Fibroblast of lung (primary cell): ENCODE measurements around the gene CNTNAP4. TPM values are rescaled to one million over a fixed set of nuclear protein-coding genes. Genes with fewer than 3 reads are reported as not detected.

Source experiments
- DNase-seq, 2 donors: peaks; one replicate each; pipeline versions ENCODE4 v3.0.0 to v3.0.0-alpha.2; 2010; ENCODE audit warnings: low read depth in 2 of 2
- H2AFZ ChIP-seq: 2 replicates; pipeline ENCODE4 v1.5.1; 2012; ENCODE audit warnings: low read length, control low read depth, inconsistent platforms
- H3K27ac ChIP-seq: 2 replicates; pipeline ENCODE4 v1.5.1; 2011; ENCODE audit warnings: low read length, control low read depth; ENCODE audit not compliant: insufficient read depth
- H3K27me3 ChIP-seq: 2 replicates; pipeline ENCODE4 v1.5.1; 2011; ENCODE audit warnings: mild to moderate bottlenecking, low read length; ENCODE audit not compliant: control insufficient read depth, insufficient read depth
- H3K36me3 ChIP-seq: 2 replicates; pipeline ENCODE4 v1.5.1; 2011; ENCODE audit warnings: low read length; ENCODE audit not compliant: control insufficient read depth, insufficient read depth
- H3K4me1 ChIP-seq: 2 replicates; pipeline ENCODE4 v1.5.1; 2011; ENCODE audit warnings: low read length; ENCODE audit not compliant: control insufficient read depth, insufficient read depth; ENCODE audit errors: extremely low read depth
- H3K4me2 ChIP-seq: 2 replicates; pipeline ENCODE4 v1.5.1; 2011; ENCODE audit warnings: low read length, control low read depth; ENCODE audit not compliant: insufficient read depth; ENCODE audit errors: extremely low read depth
- H3K4me3 ChIP-seq, 4 experiments: fragments of 200-600 bp in 1 of 4; sonication (generic) in 1 of 4; replicated peaks in 1 of 4; 2 replicates each; pipeline ENCODE4 v1.5.1; 2011 to 2016; ENCODE audit warnings: low read length in 4 of 4, low read depth in 3 of 4, mild to moderate bottlenecking in 3 of 4, control low read depth in 2 of 4, inconsistent platforms in 1 of 4, mixed read lengths in 1 of 4; ENCODE audit not compliant: insufficient read depth in 1 of 4; ENCODE audit errors: control extremely low read depth in 1 of 4
- H3K79me2 ChIP-seq: 2 replicates; pipeline ENCODE4 v1.5.1; 2012; ENCODE audit warnings: mild to moderate bottlenecking, low read length, inconsistent platforms; ENCODE audit not compliant: control insufficient read depth, insufficient read depth
- H3K9ac ChIP-seq: 2 replicates; pipeline ENCODE4 v1.5.1; 2011; ENCODE audit warnings: mild to moderate bottlenecking, low read length, control low read depth; ENCODE audit not compliant: insufficient read depth
- H3K9me3 ChIP-seq: 2 replicates; pipeline ENCODE4 v1.5.1; 2012; ENCODE audit warnings: low read depth, low read length; ENCODE audit not compliant: control insufficient read depth, insufficient read depth
- H4K20me1 ChIP-seq: 2 replicates; pipeline ENCODE4 v1.5.1; 2011; ENCODE audit warnings: low read length; ENCODE audit not compliant: control insufficient read depth, insufficient read depth; ENCODE audit errors: extremely low read depth
- CTCF ChIP-seq, 2 donors: IDR thresholded peaks in 1 of 2; conservative IDR thresholded peaks in 1 of 2; 1 replicate in 1 of 2; 2 replicates in 1 of 2; pipeline ENCODE4 v1.5.1; 2011 to 2012; ENCODE audit warnings: low read length in 2 of 2, control low read depth in 1 of 2, inconsistent platforms in 1 of 2, low read depth in 1 of 2, mild to moderate bottlenecking in 1 of 2
- EZH2 ChIP-seq: IDR thresholded peaks from 2 replicates; pipeline ENCODE4 v1.5.1; 2012; ENCODE audit warnings: low read length, control low read depth, mild to moderate bottlenecking; ENCODE audit errors: missing control alignments
- polyA plus RNA-seq, 2 donors: library from polyadenylated mRNA; depleted of rRNA in 1 of 2; stranded (reverse) in 1 of 2; unstranded in 1 of 2; fragments of >200 nt; gene quantifications; 2 replicates each; pipeline ENCODE4 v1.2.1, GENCODE V29; 2011 to 2012; ENCODE audit warnings: missing spikeins in 1 of 2
- total RNA-seq: library from RNA; depleted of rRNA; stranded (reverse); fragments of >200 nt; gene quantifications from 2 replicates; pipeline ENCODE4 v1.2.1, GENCODE V29; 2014

Gene CNTNAP4
- total and polyA plus RNA-seq, 2 donors (not counting 1 experiment from before 2014, with no cell fraction given) = not detected

- Histone ChIP-seq H3K27ac (no peak overlapping the region), H3K9ac (no peak overlapping the region), H2AFZ (no peak overlapping the region), H3K27me3 (no peaks in the 10 kb centered on the region), H3K36me3 (no peaks in the 10 kb centered on the region), H3K4me2 (no peak overlapping the region), H3K9me3 (no peaks in the 10 kb centered on the region), H3K4me1 (no peaks in the 10 kb centered on the region), H3K4me3 (no peak overlapping the region), H3K79me2 (no peaks in the 10 kb centered on the region), H4K20me1 (no peaks in the 10 kb centered on the region)
- DNase-seq = no peak
- no peak for TF ChIP-seq CTCF (conservative IDR thresholded peaks at IDR 0.05 in 1 of 2, IDR thresholded peaks at IDR 0.05 in 1 of 2; ENCODE audit: low read depth in 1 of 2, low read length in 2 of 2)
- TF ChIP-seq EZH2 = no peak
Observed at GRCh38 chr16:76500006-76500405, 222.8 kb downstream of the CNTNAP4 start.

- Histone ChIP-seq H3K79me2 (no peaks in the 10 kb centered on the region), H3K4me3 (no peak overlapping the region), H3K27ac (no peak overlapping the region), H3K27me3 (no peaks in the 10 kb centered on the region), H4K20me1 (no peaks in the 10 kb centered on the region), H2AFZ (no peak overlapping the region), H3K9ac (no peak overlapping the region), H3K36me3 (no peaks in the 10 kb centered on the region), H3K9me3 (no peaks in the 10 kb centered on the region), H3K4me2 (no peak overlapping the region), H3K4me1 (no peaks in the 10 kb centered on the region)
- TF ChIP-seq EZH2 = no peak
- TF ChIP-seq CTCF (conservative IDR thresholded peaks at IDR 0.05 in 1 of 2, IDR thresholded peaks at IDR 0.05 in 1 of 2; ENCODE audit: low read depth in 1 of 2, low read length in 2 of 2) = no peak
- DNase-seq = no peak
Observed at GRCh38 chr16:76502063-76502462, 224.9 kb downstream of the CNTNAP4 start.

DNA sequence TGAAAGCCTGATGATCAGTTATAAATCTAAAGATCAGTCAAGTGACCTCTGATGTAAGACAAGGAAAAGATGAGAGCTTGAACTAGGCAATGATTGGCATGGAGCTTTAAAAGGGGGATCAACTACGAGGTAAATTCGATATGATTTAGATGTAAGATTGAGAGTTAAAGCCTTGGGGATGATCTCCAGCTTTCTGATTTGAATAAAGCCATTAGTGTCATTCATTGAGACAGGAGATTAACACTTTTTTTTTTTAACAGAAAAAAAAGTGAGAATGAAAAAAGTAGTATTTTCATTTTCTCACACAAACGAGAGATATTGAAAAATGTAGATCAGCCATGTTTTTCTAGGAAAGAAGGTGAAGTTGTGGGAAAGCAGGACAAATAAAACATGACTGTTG lies 225.4 kb downstream of the CNTNAP4 start:
- TF ChIP-seq EZH2 = no peak
- no peak for TF ChIP-seq CTCF (conservative IDR thresholded peaks at IDR 0.05 in 1 of 2, IDR thresholded peaks at IDR 0.05 in 1 of 2; ENCODE audit: low read depth in 1 of 2, low read length in 2 of 2)
- H3K9me3 ChIP-seq = no peaks in the 10 kb centered on the region
- DNase-seq = no peak
- H3K4me2 ChIP-seq = no peak overlapping the region
- no peak overlapping the region for H3K27ac ChIP-seq
- H3K79me2 ChIP-seq = no peaks in the 10 kb centered on the region
- H3K9ac ChIP-seq = no peak overlapping the region
- H3K27me3 ChIP-seq = no peaks in the 10 kb centered on the region
- H2AFZ ChIP-seq = no peak overlapping the region
- no peaks in the 10 kb centered on the region for H3K4me1 ChIP-seq
- H3K4me3 ChIP-seq = no peak overlapping the region
- no peaks in the 10 kb centered on the region for H4K20me1 ChIP-seq
- H3K36me3 ChIP-seq = no peaks in the 10 kb centered on the region
